ENCODE data around the gene VRK1.
"Not testable (repeated sequence)": the region's sequence is repeated elsewhere in the genome, so short reads cannot be mapped to it uniquely, and the experiment has no call there.

Gene VRK1

GRCh38 chr14:96876747-96877146 lies 79.6 kb downstream of the VRK1 start:
- in situ Hi-C loops (cut with HindIII; ENCODE audit: low pct_unique_long_range_greater_than_20kb, low sequenced_read_pairs), result no loop called here
- DNase-seq (ENCODE audit: low read depth in 1 of 2, low spot score in 1 of 2), result no peak
- TF ChIP-seq JUND (IDR thresholded peaks at IDR 0.05; ENCODE audit: low read depth), result no peak

GRCh38 chr14:96881713-96882112 lies 84.5 kb downstream of the VRK1 start:
- TF ChIP-seq JUND (IDR thresholded peaks at IDR 0.05; ENCODE audit: low read depth), result no peak
- in situ Hi-C loops (cut with HindIII; ENCODE audit: low pct_unique_long_range_greater_than_20kb, low sequenced_read_pairs), result no loop called here

GRCh38 chr14:96883974-96884373 lies 86.8 kb downstream of the VRK1 start:
- in situ Hi-C loops (cut with HindIII; ENCODE audit: low pct_unique_long_range_greater_than_20kb, low sequenced_read_pairs); DNase-seq (ENCODE audit: low read depth in 1 of 2, low spot score in 1 of 2): not testable (repeated sequence)

More at GRCh38 chr14:96881713-96882112, 84.5 kb downstream of the VRK1 start:
- no peak for DNase-seq (ENCODE audit: low read depth in 1 of 2, low spot score in 1 of 2)

GRCh38 chr14:96888158-96888557 lies 91.0 kb downstream of the VRK1 start:
- in situ Hi-C loops (cut with HindIII; ENCODE audit: low pct_unique_long_range_greater_than_20kb, low sequenced_read_pairs), result no loop called here
- TF ChIP-seq JUND (IDR thresholded peaks at IDR 0.05; ENCODE audit: low read depth), result no peak
- DNase-seq (ENCODE audit: low read depth in 1 of 2, low spot score in 1 of 2), result no peak

- in situ Hi-C loops (cut with HindIII; ENCODE audit: low pct_unique_long_range_greater_than_20kb, low sequenced_read_pairs), result no loop called here
- no peak for DNase-seq (ENCODE audit: low read depth in 1 of 2, low spot score in 1 of 2)
- TF ChIP-seq JUND (IDR thresholded peaks at IDR 0.05; ENCODE audit: low read depth), result no peak
Observed at GRCh38 chr14:96888593-96888992, 91.4 kb downstream of the VRK1 start.

- no peak for TF ChIP-seq JUND (IDR thresholded peaks at IDR 0.05; ENCODE audit: low read depth)
- in situ Hi-C loops (cut with HindIII; ENCODE audit: low pct_unique_long_range_greater_than_20kb, low sequenced_read_pairs), result no loop called here
- DNase-seq (ENCODE audit: low read depth in 1 of 2, low spot score in 1 of 2), result no peak
Observed at GRCh38 chr14:96889091-96889490, 91.9 kb downstream of the VRK1 start.

GRCh38 chr14:96893966-96894622 lies 96.9 kb downstream of the VRK1 start:
- no peak for TF ChIP-seq JUND (IDR thresholded peaks at IDR 0.05; ENCODE audit: low read depth)
- no peak for DNase-seq (ENCODE audit: low read depth in 1 of 2, low spot score in 1 of 2)
- in situ Hi-C loops (cut with HindIII; ENCODE audit: low pct_unique_long_range_greater_than_20kb, low sequenced_read_pairs), result no loop called here

- in situ Hi-C loops (cut with HindIII; ENCODE audit: low pct_unique_long_range_greater_than_20kb, low sequenced_read_pairs), result no loop called here
- no peak for DNase-seq (ENCODE audit: low read depth in 1 of 2, low spot score in 1 of 2)
- no peak for TF ChIP-seq JUND (IDR thresholded peaks at IDR 0.05; ENCODE audit: low read depth)
Observed at GRCh38 chr14:96894966-96895365, 97.8 kb downstream of the VRK1 start.

GRCh38 chr14:96895658-96896271 lies 98.6 kb downstream of the VRK1 start:
- DNase-seq (ENCODE audit: low read depth in 1 of 2, low spot score in 1 of 2), result no peak
- TF ChIP-seq JUND (IDR thresholded peaks at IDR 0.05; ENCODE audit: low read depth), result no peak
- in situ Hi-C loops (cut with HindIII; ENCODE audit: low pct_unique_long_range_greater_than_20kb, low sequenced_read_pairs), result no loop called here

GRCh38 chr14:96897184-96897583 lies 100.0 kb downstream of the VRK1 start:
- in situ Hi-C loops (cut with HindIII; ENCODE audit: low pct_unique_long_range_greater_than_20kb, low sequenced_read_pairs), result no loop called here
- DNase-seq (ENCODE audit: low read depth in 1 of 2, low spot score in 1 of 2), result no peak
- TF ChIP-seq JUND (IDR thresholded peaks at IDR 0.05; ENCODE audit: low read depth), result no peak

GRCh38 chr14:96901227-96901626 lies 104.0 kb downstream of the VRK1 start:
- in situ Hi-C loops (cut with HindIII; ENCODE audit: low pct_unique_long_range_greater_than_20kb, low sequenced_read_pairs), result no loop called here
- TF ChIP-seq JUND (IDR thresholded peaks at IDR 0.05; ENCODE audit: low read depth), result no peak
- no peak for DNase-seq (ENCODE audit: low read depth in 1 of 2, low spot score in 1 of 2)

GRCh38 chr14:96902004-96902403 lies 104.8 kb downstream of the VRK1 start:
- TF ChIP-seq JUND (IDR thresholded peaks at IDR 0.05; ENCODE audit: low read depth), result no peak

GRCh38 chr14:96903444-96904023 lies 106.4 kb downstream of the VRK1 start:
- in situ Hi-C loops (cut with HindIII; ENCODE audit: low pct_unique_long_range_greater_than_20kb, low sequenced_read_pairs), result no loop called here
- no peak for DNase-seq (ENCODE audit: low read depth in 1 of 2, low spot score in 1 of 2)

More at GRCh38 chr14:96902004-96902403, 104.8 kb downstream of the VRK1 start:
- in situ Hi-C loops (cut with HindIII; ENCODE audit: low pct_unique_long_range_greater_than_20kb, low sequenced_read_pairs), result no loop called here
- DNase-seq (ENCODE audit: low read depth in 1 of 2, low spot score in 1 of 2), result no peak

More at GRCh38 chr14:96903444-96904023, 106.4 kb downstream of the VRK1 start:
- TF ChIP-seq JUND (IDR thresholded peaks at IDR 0.05; ENCODE audit: low read depth), result no peak
